GM10266 (cell line): Measurements from ENCODE around the gene HRH2.

Source experiments
- DNase-seq: peaks from one replicate; pipeline ENCODE4 v3.0.0; 2012; ENCODE audit errors: extremely low spot score
- CTCF ChIP-seq: IDR thresholded peaks from 2 replicates; pipeline ENCODE4 v1.5.1; 2012; ENCODE audit warnings: mild to moderate bottlenecking, low read depth; ENCODE audit not compliant: control insufficient read depth, insufficient read depth; ENCODE audit errors: missing control alignments

The HRH2 gene

DNA sequence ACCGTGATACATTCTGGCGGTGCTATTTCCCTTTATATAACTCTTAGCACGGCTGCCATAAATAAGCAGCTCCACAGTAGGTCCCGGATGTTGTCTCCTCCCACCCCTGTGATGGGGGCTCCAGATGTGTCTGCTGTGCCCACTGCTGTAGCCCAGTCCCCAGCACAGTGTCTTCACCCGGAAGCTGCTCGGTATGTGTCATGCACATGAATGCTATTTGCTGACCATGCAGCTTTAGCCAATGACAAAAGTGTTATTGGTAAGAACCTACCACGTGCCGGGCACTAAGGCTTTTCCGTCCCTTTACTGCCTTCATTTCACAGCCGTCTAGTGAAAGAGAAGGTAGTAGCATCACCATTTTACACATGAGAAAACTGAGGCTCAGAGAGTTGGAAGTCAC is 20.2 kb downstream of the HRH2 start:
- TF ChIP-seq CTCF, result no peak
- DNase-seq, result no peak

DNA sequence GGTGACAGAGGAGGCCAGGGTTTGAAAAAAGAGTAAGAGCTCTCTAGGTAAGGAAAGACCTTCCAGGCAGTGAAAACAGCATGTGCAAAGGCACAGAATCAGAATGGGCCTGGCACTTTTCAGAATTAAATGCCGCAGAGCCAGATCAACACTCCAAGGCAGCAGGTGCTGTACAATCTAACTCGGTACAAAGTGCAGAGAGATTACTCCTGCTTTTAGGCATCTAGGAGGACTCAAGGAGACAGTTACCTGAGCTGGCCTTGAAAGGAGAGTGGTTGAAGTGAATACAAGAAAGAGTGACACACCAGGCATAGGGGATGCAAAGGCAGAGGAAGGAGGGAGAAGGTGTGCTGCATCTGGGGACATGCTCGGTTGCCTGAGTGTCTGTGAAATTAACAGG is 21.5 kb downstream of the HRH2 start:
- DNase-seq, result no peak

DNA sequence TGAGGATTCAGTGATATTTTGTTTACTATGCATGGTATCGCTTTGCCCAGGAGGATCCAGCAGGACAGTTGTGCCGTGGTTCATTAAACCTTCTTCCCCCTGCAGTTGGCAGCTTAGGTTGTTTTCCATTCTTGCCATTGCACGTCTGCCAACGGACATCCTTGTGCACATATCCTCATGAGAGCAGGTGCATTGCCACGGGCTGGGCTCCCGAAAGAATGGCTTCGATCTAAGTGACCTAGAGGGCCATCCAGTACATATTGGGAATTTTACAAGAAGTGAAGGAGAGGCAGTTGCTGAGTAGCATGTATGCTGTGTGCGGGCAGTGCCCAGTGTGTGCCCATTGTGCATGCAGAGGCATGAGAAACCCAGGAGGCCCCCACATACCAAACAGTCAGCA is 22.1 kb downstream of the HRH2 start:
- no peak for TF ChIP-seq CTCF
- DNase-seq, result no peak

More for the DNA sequence above, 21.5 kb downstream of the HRH2 start:
- TF ChIP-seq CTCF, result no peak

DNA sequence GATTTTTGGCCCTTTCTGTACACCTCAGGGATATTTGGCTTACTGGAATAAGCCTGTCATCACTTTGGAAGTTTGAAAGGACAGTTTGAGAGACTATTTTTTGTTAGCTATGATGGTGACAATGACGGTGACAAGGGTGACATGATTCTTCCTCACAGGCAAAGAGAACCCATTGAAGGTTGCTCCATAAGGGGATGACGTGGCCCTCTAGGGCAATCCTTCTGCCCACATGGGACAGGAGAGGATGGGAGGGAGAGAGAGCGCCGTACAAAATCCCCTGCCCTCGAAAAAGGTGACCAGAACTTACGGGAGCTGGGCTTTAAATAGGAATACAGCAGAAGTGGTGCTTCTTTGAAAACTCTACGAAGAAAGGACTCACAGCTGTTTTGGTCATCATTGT is 22.6 kb downstream of the HRH2 start:
- no peak for TF ChIP-seq CTCF
- no peak for DNase-seq

GRCh38 chr5:175681045-175681967 is 23.4 kb downstream of the HRH2 start:
- DNase-seq, result no peak

GRCh38 chr5:175681968-175682340 is 24.1 kb downstream of the HRH2 start:
- no peak for DNase-seq
- no peak for TF ChIP-seq CTCF

More at GRCh38 chr5:175681045-175681967, 23.4 kb downstream of the HRH2 start:
- no peak for TF ChIP-seq CTCF

DNA sequence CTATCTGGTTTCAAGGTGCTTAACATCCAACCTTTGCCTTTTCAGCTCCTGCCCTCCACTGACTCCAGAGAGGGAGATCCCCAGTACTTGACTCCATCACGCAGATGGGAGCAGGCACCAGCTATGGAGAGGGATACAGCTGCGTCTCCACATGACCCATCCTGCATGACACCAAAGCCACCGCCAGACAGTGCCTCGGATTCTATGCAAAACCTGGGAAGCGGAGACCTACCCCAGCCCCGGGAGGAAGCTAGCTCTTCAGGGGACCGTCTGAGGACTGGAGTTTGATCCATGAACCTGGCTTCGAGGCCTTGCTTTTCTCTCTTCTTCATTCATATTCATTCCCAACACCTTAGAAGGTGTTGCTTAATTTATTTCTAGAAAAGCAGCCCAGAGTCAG is 24.8 kb downstream of the HRH2 start:
- TF ChIP-seq CTCF, result no peak
- no peak for DNase-seq
